Measurements from ENCODE around the gene ANKRD33. TPM values are rescaled to one million over a fixed set of nuclear protein-coding genes. Genes with fewer than 3 reads are reported as not detected.

Gene ANKRD33
- total RNA-seq, 1 donor from 2014 or later: 0.22 TPM

DNA sequence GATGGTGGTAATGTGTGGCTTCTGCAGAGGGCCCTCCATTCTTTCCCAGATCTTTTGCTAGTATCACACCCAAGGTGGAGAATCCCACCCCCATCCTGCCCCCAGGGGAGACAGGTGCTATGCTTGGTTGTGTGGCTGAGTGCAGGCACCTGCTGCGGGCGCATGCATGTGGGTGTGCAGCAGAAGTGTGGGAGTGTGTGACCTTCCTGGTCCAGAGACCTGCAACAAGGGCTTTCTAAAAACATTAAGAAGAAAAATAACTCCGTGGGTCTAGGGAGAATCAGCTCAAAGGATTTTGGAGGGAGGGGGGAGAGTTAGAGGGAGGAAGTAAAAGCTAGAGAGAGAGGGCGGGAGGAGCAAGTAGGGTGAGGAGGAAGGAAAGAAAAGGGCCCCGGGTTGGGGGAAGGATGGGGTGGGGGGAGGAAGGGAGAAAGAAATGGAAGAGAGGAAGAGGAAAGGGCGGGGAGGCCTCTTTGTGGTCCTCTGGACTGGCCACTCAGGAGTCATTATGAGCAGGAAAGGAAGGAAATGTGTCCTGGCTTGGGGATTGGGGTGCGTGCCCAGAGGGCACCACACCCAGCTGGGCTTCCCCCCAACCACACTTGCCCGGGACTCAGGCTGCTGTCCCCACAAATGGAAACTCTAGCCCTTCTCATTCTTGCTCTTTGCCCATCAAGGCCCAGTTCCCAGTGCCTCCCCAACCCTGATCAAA, 36.3 kb upstream of the ANKRD33 start:
- no peak overlapping the region for H3K27ac Mint-ChIP-seq
- H3K4me3 Mint-ChIP-seq: no peak overlapping the region
- no peak for DNase-seq (ENCODE audit: low spot score in 2 of 2, unreplicated experiment in 2 of 2)
- H3K36me3 Mint-ChIP-seq: no peaks in the 10 kb centered on the region
- TF ChIP-seq, protein P1, sequence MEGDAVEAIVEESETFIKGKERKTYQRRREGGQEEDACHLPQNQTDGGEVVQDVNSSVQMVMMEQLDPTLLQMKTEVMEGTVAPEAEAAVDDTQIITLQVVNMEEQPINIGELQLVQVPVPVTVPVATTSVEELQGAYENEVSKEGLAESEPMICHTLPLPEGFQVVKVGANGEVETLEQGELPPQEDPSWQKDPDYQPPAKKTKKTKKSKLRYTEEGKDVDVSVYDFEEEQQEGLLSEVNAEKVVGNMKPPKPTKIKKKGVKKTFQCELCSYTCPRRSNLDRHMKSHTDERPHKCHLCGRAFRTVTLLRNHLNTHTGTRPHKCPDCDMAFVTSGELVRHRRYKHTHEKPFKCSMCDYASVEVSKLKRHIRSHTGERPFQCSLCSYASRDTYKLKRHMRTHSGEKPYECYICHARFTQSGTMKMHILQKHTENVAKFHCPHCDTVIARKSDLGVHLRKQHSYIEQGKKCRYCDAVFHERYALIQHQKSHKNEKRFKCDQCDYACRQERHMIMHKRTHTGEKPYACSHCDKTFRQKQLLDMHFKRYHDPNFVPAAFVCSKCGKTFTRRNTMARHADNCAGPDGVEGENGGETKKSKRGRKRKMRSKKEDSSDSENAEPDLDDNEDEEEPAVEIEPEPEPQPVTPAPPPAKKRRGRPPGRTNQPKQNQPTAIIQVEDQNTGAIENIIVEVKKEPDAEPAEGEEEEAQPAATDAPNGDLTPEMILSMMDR (IDR thresholded peaks at IDR 0.05; ENCODE audit: unreplicated experiment): no peak
- H3K27me3 Mint-ChIP-seq (ENCODE audit: low read depth): peaks cover 4% of the 10 kb centered on the region
- H3K9me3 Mint-ChIP-seq: no peaks in the 10 kb centered on the region
- H3K4me1 Mint-ChIP-seq: peaks cover 33% of the 10 kb centered on the region

DNA sequence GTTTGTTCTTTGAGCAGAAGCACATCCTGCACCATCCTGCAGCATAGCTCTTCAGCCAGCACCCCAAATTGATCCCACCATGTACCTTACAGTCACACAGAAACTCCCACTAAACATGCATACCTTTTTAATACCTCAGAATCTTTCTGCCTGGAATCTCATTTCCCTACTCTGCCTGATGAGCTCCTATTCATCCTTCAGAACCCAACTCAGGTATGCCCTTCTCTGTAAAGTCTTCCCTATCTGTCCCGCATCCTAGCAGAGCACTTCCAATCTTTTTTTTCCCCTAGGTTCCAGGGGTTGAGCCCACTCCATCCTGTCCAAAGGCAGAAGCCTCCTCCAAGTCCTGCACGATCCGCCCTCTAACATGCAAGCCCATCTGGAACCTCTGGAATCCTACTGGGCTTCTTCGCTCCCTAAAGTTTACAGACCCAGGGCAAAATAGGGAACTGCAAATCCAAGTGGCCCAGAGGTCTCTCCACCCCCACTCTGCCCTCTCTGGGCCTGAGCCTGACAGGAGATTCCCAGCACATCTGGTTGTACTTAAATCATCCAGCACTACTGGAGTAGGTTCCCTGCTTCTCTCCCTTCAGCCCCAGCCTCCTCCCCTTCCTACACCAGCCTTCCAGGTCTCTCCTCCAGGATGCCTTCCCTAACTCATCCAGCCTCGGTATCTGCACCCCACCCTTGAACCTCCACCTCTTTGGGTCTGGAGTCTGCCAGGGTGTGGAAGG, 35.3 kb upstream of the ANKRD33 start:
- Mint-ChIP-seq H3K9me3 (no peaks in the 10 kb centered on the region), H3K27me3 (ENCODE audit: low read depth) (peaks cover 4% of the 10 kb centered on the region), H3K36me3 (no peaks in the 10 kb centered on the region), H3K4me3 (no peak overlapping the region), H3K27ac (peak overlapping the region; percentile 30), H3K4me1 (peaks cover 31% of the 10 kb centered on the region)
- TF ChIP-seq, protein P1 (IDR thresholded peaks at IDR 0.05; ENCODE audit: unreplicated experiment): no peak
- DNase-seq (ENCODE audit: low spot score in 2 of 2, unreplicated experiment in 2 of 2): no peak

DNA sequence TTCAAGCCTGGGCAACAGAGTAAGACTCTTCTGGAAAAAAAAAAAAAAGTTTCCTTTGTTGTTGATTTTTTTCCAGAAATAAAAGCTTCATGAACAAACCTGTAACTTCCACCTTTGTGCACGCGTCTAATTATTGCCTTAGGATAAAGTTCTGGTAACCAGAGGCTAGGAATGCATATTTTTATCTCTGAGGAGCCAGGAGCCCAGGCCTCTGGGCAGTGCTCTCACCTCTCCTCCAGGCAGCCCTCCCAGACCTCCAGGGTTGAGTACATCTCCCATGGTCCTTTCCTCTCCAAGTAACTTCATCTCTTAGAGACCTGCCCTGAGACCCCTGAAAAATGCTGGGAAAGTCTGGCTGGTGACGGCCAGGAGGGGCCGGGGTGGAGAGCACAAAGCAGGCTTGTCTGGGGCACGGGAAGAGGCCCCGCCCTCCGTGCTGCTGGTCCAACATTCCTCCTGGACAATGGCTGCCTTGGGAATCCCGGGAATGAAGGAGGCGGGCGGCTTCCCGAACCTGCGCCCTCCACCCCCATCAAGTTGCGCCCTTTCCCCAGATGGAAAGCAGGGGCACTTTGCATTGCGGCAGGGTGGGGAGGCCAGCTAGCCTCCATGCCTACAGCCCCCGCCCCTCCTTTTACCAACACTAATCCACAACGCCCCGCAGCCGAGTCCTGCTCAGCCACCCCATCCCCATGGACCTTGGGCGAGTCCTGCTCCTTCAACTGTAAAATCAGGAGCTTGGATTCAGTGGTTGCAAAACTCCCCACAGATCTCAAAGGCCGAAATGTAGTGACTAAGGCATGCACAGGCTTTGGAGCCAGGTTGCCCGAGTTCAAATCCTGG, 32.1 kb upstream of the ANKRD33 start:
- TF ChIP-seq, protein P1 (IDR thresholded peaks at IDR 0.05; ENCODE audit: unreplicated experiment): no peak
- no peak for DNase-seq (ENCODE audit: low spot score in 2 of 2, unreplicated experiment in 2 of 2)

DNA sequence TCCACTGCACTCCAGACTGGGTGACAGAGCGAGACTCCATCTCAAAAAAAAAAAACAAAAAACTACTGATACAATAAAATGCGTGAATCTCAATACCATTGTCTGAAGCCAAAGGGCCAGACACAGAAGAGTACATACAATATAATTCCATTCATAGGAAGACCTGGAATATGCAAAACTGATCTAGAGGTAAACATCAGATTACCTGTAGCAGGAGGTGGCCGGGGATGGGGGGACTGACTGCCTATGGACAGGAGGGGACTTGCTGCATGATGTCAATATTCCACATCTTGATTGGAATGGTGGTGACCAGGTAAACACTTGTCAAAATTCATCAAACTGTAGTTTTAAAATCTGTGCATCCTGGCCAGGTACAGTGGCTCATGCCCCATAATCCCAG, 26.9 kb upstream of the ANKRD33 start:
- Mint-ChIP-seq H3K27ac (no peak overlapping the region), H3K36me3 (no peaks in the 10 kb centered on the region), H3K9me3 (no peaks in the 10 kb centered on the region), H3K4me1 (peaks cover 28% of the 10 kb centered on the region), H3K27me3 (ENCODE audit: low read depth) (peaks cover 14% of the 10 kb centered on the region), H3K4me3 (no peak overlapping the region)
- TF ChIP-seq, protein P1 (IDR thresholded peaks at IDR 0.05; ENCODE audit: unreplicated experiment): no peak
- no peak for DNase-seq (ENCODE audit: low spot score in 2 of 2, unreplicated experiment in 2 of 2)

More for the DNA sequence above, 32.1 kb upstream of the ANKRD33 start:
- Mint-ChIP-seq H3K4me1 (peaks cover 31% of the 10 kb centered on the region), H3K4me3 (peak overlapping the region; percentile 65), H3K27ac (peak overlapping the region; percentile 76), H3K36me3 (no peaks in the 10 kb centered on the region), H3K9me3 (no peaks in the 10 kb centered on the region), H3K27me3 (ENCODE audit: low read depth) (peaks cover 4% of the 10 kb centered on the region)

DNA sequence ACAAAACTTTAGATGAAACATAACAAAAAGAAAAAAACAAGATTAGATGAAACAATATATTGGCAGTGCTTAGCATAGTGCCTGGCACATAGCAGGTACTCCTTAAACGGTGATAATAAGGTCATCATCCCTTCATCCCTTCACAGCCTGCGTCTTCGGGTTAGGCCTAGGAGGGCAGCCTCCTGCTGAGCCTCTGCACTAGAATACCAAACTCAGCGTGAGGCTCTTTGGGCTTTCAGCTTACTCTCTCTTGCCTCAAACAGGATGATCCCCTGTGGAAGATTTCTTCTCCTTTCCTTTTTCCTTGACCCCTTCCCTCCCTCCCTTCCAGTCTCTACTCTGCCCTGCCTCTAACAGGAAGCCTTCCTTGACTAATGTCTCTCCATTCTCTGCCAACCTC, 25.0 kb upstream of the ANKRD33 start:
- no peak overlapping the region for H3K27ac Mint-ChIP-seq
- no peak for DNase-seq (ENCODE audit: low spot score in 2 of 2, unreplicated experiment in 2 of 2)
- TF ChIP-seq, protein P1 (IDR thresholded peaks at IDR 0.05; ENCODE audit: unreplicated experiment): no peak
- peak overlapping the region; percentile 57 for H3K4me3 Mint-ChIP-seq
- no peaks in the 10 kb centered on the region for H3K36me3 Mint-ChIP-seq
- H3K4me1 Mint-ChIP-seq: peaks cover 32% of the 10 kb centered on the region
- no peaks in the 10 kb centered on the region for H3K9me3 Mint-ChIP-seq
- H3K27me3 Mint-ChIP-seq (ENCODE audit: low read depth): peaks cover 16% of the 10 kb centered on the region

Measured in mesothelial cell of epicardium (in vitro differentiated cells).